OCI-LY1 (cell line): ENCODE measurements around the gene MAFG.

ENCODE experiments used
- H2AFZ ChIP-seq: fragments of 200-600 bp; sonication (generic), shearing (Covaris generic); 2 replicates; pipeline ENCODE4 v1.6.0; 2014; ENCODE audit warnings: antibody characterized with exemption, mild to moderate bottlenecking, low read length
- H3F3A ChIP-seq: fragments of 200-600 bp; sonication (generic), shearing (Covaris generic); 2 replicates; pipeline ENCODE4 v1.6.0; 2014; ENCODE audit warnings: mild to moderate bottlenecking, antibody characterized with exemption, low read length, moderate library complexity; ENCODE audit not compliant: insufficient read depth
- H3K27ac ChIP-seq: fragments of 200-600 bp; sonication (generic); 2 replicates; pipeline ENCODE4 v1.5.1; 2014; ENCODE audit warnings: low read length, mixed run types, mild to moderate bottlenecking, low read depth; ENCODE audit not compliant: poor library complexity, severe bottlenecking
- H3K27me3 ChIP-seq: fragments of 200-600 bp; sonication (generic); 2 replicates; pipeline ENCODE4 v1.6.0; 2014; ENCODE audit warnings: antibody characterized with exemption, mild to moderate bottlenecking, low read length, moderate library complexity; ENCODE audit not compliant: insufficient read depth
- H3K36me3 ChIP-seq: fragments of 200-600 bp; sonication (generic); 2 replicates; pipeline ENCODE4 v1.6.1; 2014; ENCODE audit warnings: mild to moderate bottlenecking, antibody characterized with exemption, low read length, moderate library complexity, mixed read lengths; ENCODE audit not compliant: insufficient read depth
- H3K4me1 ChIP-seq: fragments of 200-600 bp; sonication (generic); 2 replicates; pipeline ENCODE4 v1.5.1; 2014; ENCODE audit warnings: mild to moderate bottlenecking, low read length, moderate library complexity; ENCODE audit not compliant: insufficient read depth, severe bottlenecking
- H3K4me2 ChIP-seq: fragments of 200-600 bp; sonication (generic), shearing (Covaris generic); 2 replicates; pipeline ENCODE4 v1.6.1; 2014; ENCODE audit warnings: low read length
- H3K4me3 ChIP-seq: fragments of 200-600 bp; sonication (generic); 2 replicates; pipeline ENCODE4 v1.5.1; 2014; ENCODE audit warnings: low read length, low read depth, mild to moderate bottlenecking, mixed read lengths; ENCODE audit not compliant: poor library complexity, severe bottlenecking
- H3K79me2 ChIP-seq: fragments of 200-600 bp; shearing (Covaris generic); 2 replicates; pipeline ENCODE4 v1.6.1; 2016; ENCODE audit warnings: mixed run types, low read length, mixed read lengths; ENCODE audit not compliant: insufficient read depth
- H3K9ac ChIP-seq: fragments of 200-600 bp; sonication (generic), shearing (Covaris generic); 2 replicates; pipeline ENCODE4 v1.6.1; 2014; ENCODE audit warnings: mild to moderate bottlenecking, low read length, mixed read lengths
- H3K9me2 ChIP-seq: fragments of 200-600 bp; sonication (generic), shearing (Covaris generic); 2 replicates; pipeline ENCODE4 v1.6.1; 2014; ENCODE audit warnings: low read depth, mild to moderate bottlenecking, low read length, mixed read lengths
- H3K9me3 ChIP-seq: fragments of 200-600 bp; shearing (Covaris generic); 2 replicates; pipeline ENCODE4 v1.6.1; 2014; ENCODE audit warnings: low read length, mixed read lengths
- H4K20me1 ChIP-seq: fragments of 200-600 bp; sonication (generic), shearing (Covaris generic); 2 replicates; pipeline ENCODE4 v1.6.0; 2016; ENCODE audit warnings: mild to moderate bottlenecking, low read length; ENCODE audit not compliant: insufficient read depth
- CTCF ChIP-seq: fragments of 200-600 bp; sonication (generic), shearing (Covaris generic); IDR thresholded peaks from 2 replicates; pipeline ENCODE4 v1.5.1; 2017; ENCODE audit warnings: mild to moderate bottlenecking, antibody characterized with exemption, low read length, moderate library complexity, mixed read lengths
- EZH2 ChIP-seq: fragments of 200-600 bp; sonication (generic), shearing (Covaris generic); IDR thresholded peaks from 2 replicates; pipeline ENCODE4 v1.8.0; 2017; ENCODE audit warnings: borderline replicate concordance, mixed run types, mild to moderate bottlenecking, antibody characterized with exemption, low read length, moderate library complexity, mixed read lengths

Gene MAFG

GRCh38 chr17:81891303-81891552 lies 36.3 kb downstream of the MAFG start:
- Histone ChIP-seq H3F3A (0 out of 2 replicates have a peak, but pooled peaks cover 2% of the 10 kb centered on the region), H3K36me3 (peaks cover 51% of the 10 kb centered on the region), H3K9me2 (no peaks in the 10 kb centered on the region), H3K79me2 (peaks cover 17% of the 10 kb centered on the region), H3K9ac (peak overlapping the region; percentile 80), H3K9me3 (no peaks in the 10 kb centered on the region), H2AFZ (no peak overlapping the region), H4K20me1 (no peaks in the 10 kb centered on the region), H3K4me1 (peaks cover 36% of the 10 kb centered on the region), H3K27ac (no peak overlapping the region), H3K4me2 (0 out of 2 replicates have a peak overlapping the region, but pooled peaks have one; percentile 89), H3K4me3 (peak overlapping the region; percentile 78), H3K27me3 (no peaks in the 10 kb centered on the region)
- TF ChIP-seq CTCF (no peak), EZH2 (no peak)

GRCh38 chr17:81890447-81891302 lies 36.9 kb downstream of the MAFG start:
- no peaks in the 10 kb centered on the region for H3K27me3 ChIP-seq
- no peaks in the 10 kb centered on the region for H3K9me2 ChIP-seq
- peaks cover 36% of the 10 kb centered on the region for H3K4me1 ChIP-seq
- TF ChIP-seq EZH2: no peak
- no peak for TF ChIP-seq CTCF
- H3K36me3 ChIP-seq: peaks cover 56% of the 10 kb centered on the region
- H4K20me1 ChIP-seq: no peaks in the 10 kb centered on the region
- 0 out of 2 replicates have a peak, but pooled peaks cover 2% of the 10 kb centered on the region for H3F3A ChIP-seq
- H3K27ac ChIP-seq: peak overlapping the region; percentile 37
- peak overlapping the region; percentile 80 for H3K9ac ChIP-seq
- peaks cover 17% of the 10 kb centered on the region for H3K79me2 ChIP-seq
- no peak overlapping the region for H2AFZ ChIP-seq
- H3K9me3 ChIP-seq: no peaks in the 10 kb centered on the region
- peak overlapping the region; percentile 89 for H3K4me2 ChIP-seq
- peak overlapping the region; percentile 78 for H3K4me3 ChIP-seq

GRCh38 chr17:81889602-81890001 lies 37.9 kb downstream of the MAFG start:
- no peaks in the 10 kb centered on the region for H3K9me3 ChIP-seq
- peak overlapping the region; percentile 78 for H3K4me3 ChIP-seq
- no peaks in the 10 kb centered on the region for H3K27me3 ChIP-seq
- H3K9ac ChIP-seq: peak overlapping the region; percentile 80
- peak overlapping the region; percentile 89 for H3K4me2 ChIP-seq
- H3F3A ChIP-seq: 0 out of 2 replicates have a peak, but pooled peaks cover 2% of the 10 kb centered on the region
- TF ChIP-seq CTCF (no peak), EZH2 (no peak)
- no peaks in the 10 kb centered on the region for H3K9me2 ChIP-seq
- peaks cover 17% of the 10 kb centered on the region for H3K79me2 ChIP-seq
- no peak overlapping the region for H2AFZ ChIP-seq
- no peaks in the 10 kb centered on the region for H4K20me1 ChIP-seq
- H3K4me1 ChIP-seq: peaks cover 36% of the 10 kb centered on the region
- H3K27ac ChIP-seq: no peak overlapping the region
- peaks cover 61% of the 10 kb centered on the region for H3K36me3 ChIP-seq
